ENCODE results near the gene ABI1. TPM values are rescaled to one million over a fixed set of nuclear protein-coding genes. Genes with fewer than 3 reads are reported as not detected.

ABI1 gene
- total and polyA plus RNA-seq, 2 donors (not counting 3 experiments of a cell fraction or from before 2014, with no cell fraction given) = 58.8 to 59.1 TPM

- DNase-seq (ENCODE audit: low read depth, low spot score) (no peak), FAIRE-seq (no peak)
- ChIA-PET POLR2A (no interaction called here), CTCF (no interaction called here)
- Histone ChIP-seq H4K20me1 (replicated peaks; ENCODE audit: control insufficient read depth, extremely low read depth, insufficient read depth, low read length) (no peaks in the 10 kb centered on the region), H3K9me3 (replicated peaks; ENCODE audit: control insufficient read depth, insufficient read depth, low read length) (no peaks in the 10 kb centered on the region), H3K27me3 (ENCODE audit: control insufficient read depth in 2 of 2, insufficient read depth in 2 of 2, low read length in 2 of 2) (no peaks in the 10 kb centered on the region), H3K4me1 (ENCODE audit: control insufficient read depth, extremely low read depth, insufficient read depth, low read length) (no peaks in the 10 kb centered on the region), H3K79me2 (ENCODE audit: control insufficient read depth, insufficient read depth, low read length) (peaks cover 73% of the 10 kb centered on the region), H3K9ac (replicated peaks; ENCODE audit: extremely low read depth, insufficient read depth, low read length) (no peak overlapping the region), H3K27ac (ENCODE audit: insufficient read depth, low read depth, low read length) (no peak overlapping the region), H3K4me2 (ENCODE audit: insufficient read depth, low read length) (no peak overlapping the region), H3K9me1 (replicated peaks; ENCODE audit: control insufficient read depth, extremely low read depth, insufficient read depth, low read length) (no peaks in the 10 kb centered on the region), H2AFZ (ENCODE audit: low read depth, low read length) (no peak overlapping the region), H3K4me3 (replicated peaks in 1 of 3; ENCODE audit: insufficient read depth in 1 of 3, low read depth in 1 of 3, low read length in 3 of 3) (no peak overlapping the region), H3K36me3 (ENCODE audit: control insufficient read depth in 2 of 2, extremely low read depth in 1 of 2, insufficient read depth in 2 of 2, low read length in 2 of 2) (no peaks in the 10 kb centered on the region)
- dilution Hi-C loops (cut with MboI; ENCODE audit: extremely low pct_ligation_motif_present, low sequenced_read_pairs) (no loop called here), intact Hi-C loops (cut with micrococcal nuclease) (no loop called here)
- TF ChIP-seq MAX (IDR thresholded peaks at IDR 0.05; ENCODE audit: insufficient read depth, insufficient read length) = no peak
- no peak for TF ChIP-seq JUN (IDR thresholded peaks at IDR 0.05; ENCODE audit: borderline replicate concordance, insufficient read depth, insufficient read length, low read depth)
- no peak for TF ChIP-seq POLR2A (IDR thresholded peaks at IDR 0.05; ENCODE audit: low read depth, low read length)
- TF ChIP-seq POLR2AphosphoS5 (IDR thresholded peaks at IDR 0.05; ENCODE audit: insufficient read depth, low read depth, low read length) = no peak
- TF ChIP-seq MYC (IDR thresholded peaks at IDR 0.05; ENCODE audit: low read depth, low read length) = no peak
- TF ChIP-seq CTCF (IDR thresholded peaks at IDR 0.05; ENCODE audit: extremely low read depth in 1 of 2, insufficient read depth in 1 of 2, low read depth in 1 of 2, low read length in 2 of 2) = no peak
- no peak for TF ChIP-seq GATA2 (IDR thresholded peaks at IDR 0.05; ENCODE audit: insufficient read depth, insufficient read length, low read depth, low read length)
- TF ChIP-seq EZH2 (IDR thresholded peaks at IDR 0.05; ENCODE audit: borderline replicate concordance, low read depth, low read length, severe bottlenecking) = no peak
- no peak for TF ChIP-seq FOS (IDR thresholded peaks at IDR 0.05; ENCODE audit: borderline replicate concordance, insufficient read depth, low read length)
- BruUV-seq (replicated peaks) = no TSS peak
These were observed 25.7 kb downstream of the ABI1 start for GRCh38 chr10:26835025-26835424.
